ENCODE measurements around the gene ELOVL1. TPM values are rescaled to one million over a fixed set of nuclear protein-coding genes. Genes with fewer than 3 reads are reported as not detected.

Gene ELOVL1
- total RNA-seq, 4 donors from 2014 or later: 25.7 to 63.2 (median 49.1) TPM

GRCh38 chr1:43348343-43348808 lies 19.4 kb downstream of the ELOVL1 start:
- intact Hi-C loops (cut with DNase I): loop anchor here (5.0 to 10.0 kb wide), 2 partner anchors 56 to 114 kb away; no protein-coding TSS in a partner anchor
- peak overlapping the region; percentile 62 to 73 (median 70) for H3K4me3 ChIP-seq
- TF ChIP-seq EP300 (IDR thresholded peaks at IDR 0.05) (no peak), POLR2AphosphoS5 (IDR thresholded peaks at IDR 0.05) (no peak), POLR2A (IDR thresholded peaks at IDR 0.05; ENCODE audit: low read depth) (no peak), CTCF (IDR thresholded peaks at IDR 0.05) (no peak)
- H3K36me3 ChIP-seq: no peaks in the 10 kb centered on the region
- no peak for DNase-seq (ENCODE audit: extremely low spot score)
- 80% methylated on average over 2 of the region's 22 CpGs for WGBS
- H3K9me3 ChIP-seq: no peaks in the 10 kb centered on the region
- H3K4me1 ChIP-seq: peaks cover 22 to 44% (median 23%) of the 10 kb centered on the region in 4 donors
- no peaks in the 10 kb centered on the region for H3K27me3 ChIP-seq
- H3K27ac ChIP-seq (replicated peaks in 1 of 4): peak overlapping the region; percentile 87 to 94 (median 90)

- TF ChIP-seq POLR2AphosphoS5 (IDR thresholded peaks at IDR 0.05): no peak
- TF ChIP-seq POLR2A (IDR thresholded peaks at IDR 0.05; ENCODE audit: low read depth): no peak
- TF ChIP-seq CTCF (IDR thresholded peaks at IDR 0.05): no peak
- TF ChIP-seq EP300 (IDR thresholded peaks at IDR 0.05): no peak
- WGBS: 91% methylated on average over 5 of the region's 5 CpGs
- intact Hi-C loops (cut with DNase I): loop anchor here (5.0 to 10.0 kb wide), 2 partner anchors 54 to 112 kb away; no protein-coding TSS in a partner anchor
Measured at GRCh38 chr1:43346636-43347035, 21.2 kb downstream of the ELOVL1 start.

GRCh38 chr1:43345120-43345519 lies 22.7 kb downstream of the ELOVL1 start:
- intact Hi-C loops (cut with DNase I): loop anchor here (5.0 to 10.0 kb wide), 2 partner anchors 53 to 110 kb away; no protein-coding TSS in a partner anchor

More at GRCh38 chr1:43346636-43347035, 21.2 kb downstream of the ELOVL1 start:
- Histone ChIP-seq H3K4me3 (no peak overlapping the region), H3K36me3 (no peaks in the 10 kb centered on the region), H3K4me1 (peaks cover 22 to 45% (median 23%) of the 10 kb centered on the region in 4 donors), H3K27me3 (no peaks in the 10 kb centered on the region), H3K27ac (replicated peaks in 1 of 4) (no peak overlapping the region), H3K9me3 (no peaks in the 10 kb centered on the region)
- DNase-seq (ENCODE audit: extremely low spot score): no peak

GRCh38 chr1:43344267-43344850 lies 23.5 kb downstream of the ELOVL1 start:
- intact Hi-C loops (cut with DNase I): loop anchor here (10.0 kb wide), 1 partner anchor 110 kb away; no protein-coding TSS in a partner anchor
- no peak overlapping the region for H3K27ac ChIP-seq (replicated peaks in 1 of 4)
- H3K9me3 ChIP-seq: no peaks in the 10 kb centered on the region
- no peaks in the 10 kb centered on the region for H3K27me3 ChIP-seq
- no peaks in the 10 kb centered on the region for H3K36me3 ChIP-seq
- 67% methylated on average over 4 of the region's 4 CpGs for WGBS
- H3K4me1 ChIP-seq: peaks cover 12 to 39% (median 13%) of the 10 kb centered on the region in 4 donors
- no peak for TF ChIP-seq POLR2AphosphoS5 (IDR thresholded peaks at IDR 0.05)
- TF ChIP-seq EP300 (IDR thresholded peaks at IDR 0.05): no peak
- TF ChIP-seq CTCF (IDR thresholded peaks at IDR 0.05): no peak
- DNase-seq (ENCODE audit: extremely low spot score): no peak
- no peak overlapping the region for H3K4me3 ChIP-seq

More at GRCh38 chr1:43345120-43345519, 22.7 kb downstream of the ELOVL1 start:
- peaks cover 19 to 45% (median 21%) of the 10 kb centered on the region in 4 donors for H3K4me1 ChIP-seq
- 65% methylated on average over 3 of the region's 3 CpGs for WGBS
- TF ChIP-seq POLR2A (IDR thresholded peaks at IDR 0.05; ENCODE audit: low read depth) (no peak), EP300 (IDR thresholded peaks at IDR 0.05) (no peak), POLR2AphosphoS5 (IDR thresholded peaks at IDR 0.05) (no peak), CTCF (IDR thresholded peaks at IDR 0.05) (no peak)
- H3K27ac ChIP-seq (replicated peaks in 1 of 4): no peak overlapping the region
- no peak for DNase-seq (ENCODE audit: extremely low spot score)
- H3K36me3 ChIP-seq: no peaks in the 10 kb centered on the region
- no peak overlapping the region for H3K4me3 ChIP-seq
- no peaks in the 10 kb centered on the region for H3K9me3 ChIP-seq
- no peaks in the 10 kb centered on the region for H3K27me3 ChIP-seq

Data from esophagus muscularis mucosa (tissue), 4 donors.